PC-9 (cell line): ENCODE measurements around the gene NOC2L. TPM values are rescaled to one million over a fixed set of nuclear protein-coding genes. Genes with fewer than 3 reads are reported as not detected.

Source experiments
- BruUV-seq: library from RNA; stranded (reverse); fragments of 400-500 nt; replicated peaks from 2 replicates; lab custom pipeline; 2021; lab: Mats Ljungman, UMichigan
- CTCF ChIA-PET: fragments of 300-600 bp; sonication (Branson Sonifier 250); formaldehyde crosslinking; loops from one replicate; lab custom pipeline; 2022; ENCODE audit warnings: antibody characterized with exemption; lab: Charles Lee
- POLR2A ChIA-PET: fragments of 300-600 bp; sonication (Branson Sonifier 250); formaldehyde crosslinking; loops from one replicate; lab custom pipeline; 2022; ENCODE audit warnings: antibody characterized with exemption; ENCODE audit not compliant: unreplicated experiment; lab: Charles Lee
- DNase-seq, 2 experiments: peaks; one replicate each; pipeline versions ENCODE4 v3.0.0 to v3.0.0-alpha.2; 2015 to 2022; ENCODE audit warnings: mixed read lengths in 1 of 2
- H2AFZ ChIP-seq: fragments of 200-600 bp; sonication (generic); 2 replicates; pipeline ENCODE4 v1.8.1; 2017; ENCODE audit warnings: antibody characterized with exemption
- H3F3A ChIP-seq: fragments of 200-600 bp; sonication (generic); 2 replicates; pipeline ENCODE4 v1.8.1; 2017; ENCODE audit warnings: antibody characterized with exemption, mild to moderate bottlenecking, low read depth; ENCODE audit not compliant: insufficient read depth
- H3K27ac ChIP-seq: fragments of 200-600 bp; sonication (generic); 2 replicates; pipeline ENCODE4 v1.6.1; 2016; ENCODE audit warnings: mixed run types
- H3K27me3 ChIP-seq: fragments of 200-600 bp; sonication (generic); 2 replicates; pipeline ENCODE4 v1.6.1; 2016; ENCODE audit warnings: low read depth, mixed run types; ENCODE audit not compliant: insufficient read depth
- H3K36me3 ChIP-seq: fragments of 200-600 bp; sonication (generic); 2 replicates; pipeline ENCODE4 v1.6.1; 2016; ENCODE audit warnings: low read depth, mixed run types
- H3K4me1 ChIP-seq: fragments of 200-600 bp; sonication (generic); replicated peaks from 2 replicates; pipeline ENCODE4 v1.6.1; 2016; ENCODE audit warnings: mixed run types; ENCODE audit not compliant: insufficient read depth
- H3K4me2 ChIP-seq: fragments of 200-600 bp; sonication (generic); 2 replicates; pipeline ENCODE4 v1.6.1; 2017; ENCODE audit warnings: mixed run types
- H3K4me3 ChIP-seq: fragments of 200-600 bp; sonication (generic); 2 replicates; pipeline ENCODE4 v1.6.1; 2016; ENCODE audit warnings: mixed run types
- H3K79me2 ChIP-seq: fragments of 200-600 bp; sonication (generic); 2 replicates; pipeline ENCODE4 v1.6.1; 2017; ENCODE audit warnings: low read depth, mixed run types
- H3K9me2 ChIP-seq: fragments of 200-600 bp; sonication (generic); 2 replicates; pipeline ENCODE4 v1.8.1; 2017; ENCODE audit warnings: mild to moderate bottlenecking; ENCODE audit not compliant: insufficient read depth
- H3K9me3 ChIP-seq: fragments of 200-600 bp; sonication (generic); 2 replicates; pipeline ENCODE4 v1.8.1; 2016; ENCODE audit warnings: low read depth; ENCODE audit not compliant: insufficient read depth
- H4K20me1 ChIP-seq: fragments of 200-600 bp; sonication (generic); 2 replicates; pipeline ENCODE4 v1.8.1; 2017; ENCODE audit not compliant: insufficient read depth
- EZH2 ChIP-seq: fragments of 200-600 bp; sonication (generic); IDR thresholded peaks from 2 replicates; pipeline ENCODE4 v1.8.0; 2017; ENCODE audit warnings: antibody characterized with exemption, low read depth
- intact Hi-C: fragments of 100-400 bp; cut with micrococcal nuclease; formaldehyde crosslinking; loops from one replicate; pipeline ENCODE4 v1.10.0; 2022; ENCODE audit not compliant: unreplicated experiment
- total RNA-seq: library from RNA; stranded (reverse); gene quantifications from 2 replicates; pipeline ENCODE4 v1.2.3, GENCODE V29; 2021
- TF ChIP-seq, protein P1 (sequence below): fragments of 200-600 bp; sonication (generic); conservative IDR thresholded peaks from 2 replicates; pipeline ENCODE4 v1.6.1; 2017; ENCODE audit warnings: mixed run types, antibody characterized with exemption, mild to moderate bottlenecking, moderate library complexity

The NOC2L gene
- total RNA-seq, 1 experiment from 2014 or later: 86.4 TPM

- TF ChIP-seq, protein P1, sequence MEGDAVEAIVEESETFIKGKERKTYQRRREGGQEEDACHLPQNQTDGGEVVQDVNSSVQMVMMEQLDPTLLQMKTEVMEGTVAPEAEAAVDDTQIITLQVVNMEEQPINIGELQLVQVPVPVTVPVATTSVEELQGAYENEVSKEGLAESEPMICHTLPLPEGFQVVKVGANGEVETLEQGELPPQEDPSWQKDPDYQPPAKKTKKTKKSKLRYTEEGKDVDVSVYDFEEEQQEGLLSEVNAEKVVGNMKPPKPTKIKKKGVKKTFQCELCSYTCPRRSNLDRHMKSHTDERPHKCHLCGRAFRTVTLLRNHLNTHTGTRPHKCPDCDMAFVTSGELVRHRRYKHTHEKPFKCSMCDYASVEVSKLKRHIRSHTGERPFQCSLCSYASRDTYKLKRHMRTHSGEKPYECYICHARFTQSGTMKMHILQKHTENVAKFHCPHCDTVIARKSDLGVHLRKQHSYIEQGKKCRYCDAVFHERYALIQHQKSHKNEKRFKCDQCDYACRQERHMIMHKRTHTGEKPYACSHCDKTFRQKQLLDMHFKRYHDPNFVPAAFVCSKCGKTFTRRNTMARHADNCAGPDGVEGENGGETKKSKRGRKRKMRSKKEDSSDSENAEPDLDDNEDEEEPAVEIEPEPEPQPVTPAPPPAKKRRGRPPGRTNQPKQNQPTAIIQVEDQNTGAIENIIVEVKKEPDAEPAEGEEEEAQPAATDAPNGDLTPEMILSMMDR: no peak
- no peak for TF ChIP-seq EZH2
- no TSS peak for BruUV-seq
- Histone ChIP-seq H2AFZ (no peak overlapping the region), H3K27me3 (no peaks in the 10 kb centered on the region), H3K4me3 (peak overlapping the region; percentile 23; the same call in 1 of the 2 replicates), H3K9me2 (no peaks in the 10 kb centered on the region), H3K4me1 (peaks cover 15% of the 10 kb centered on the region), H3K4me2 (peak overlapping the region; percentile 66), H3F3A (peaks cover 26% of the 10 kb centered on the region; the same call in 1 of the 2 replicates), H4K20me1 (peaks cover 6% of the 10 kb centered on the region; the same call in 1 of the 2 replicates), H3K27ac (peak overlapping the region; percentile 48), H3K36me3 (no peaks in the 10 kb centered on the region), H3K9me3 (no peaks in the 10 kb centered on the region), H3K79me2 (peaks cover 20% of the 10 kb centered on the region)
- no peak for DNase-seq
- ChIA-PET POLR2A (interaction anchor here (0.6 kb wide), 1 partner anchor 58 kb away, joined by 12 read pairs; no protein-coding TSS in a partner anchor), CTCF (no interaction called here)
- intact Hi-C loops: loop anchor here (10.0 kb wide), 1 partner anchor 299 kb away; the partner anchor contains the start of genes ACAP3 and PUSL1
Observed at GRCh38 chr1:1005774-1006304, 46.8 kb upstream of the NOC2L start.

- Histone ChIP-seq H2AFZ (no peak overlapping the region), H4K20me1 (peaks cover 6% of the 10 kb centered on the region; the same call in 1 of the 2 replicates), H3K4me1 (peaks cover 15% of the 10 kb centered on the region), H3K9me2 (no peaks in the 10 kb centered on the region), H3K9me3 (no peaks in the 10 kb centered on the region), H3K4me2 (peak overlapping the region; percentile 66; the same call in 1 of the 2 replicates), H3K27me3 (no peaks in the 10 kb centered on the region), H3K27ac (no peak overlapping the region), H3K4me3 (no peak overlapping the region), H3K79me2 (peaks cover 21% of the 10 kb centered on the region), H3K36me3 (no peaks in the 10 kb centered on the region), H3F3A (peaks cover 30% of the 10 kb centered on the region; the same call in 1 of the 2 replicates)
- TF ChIP-seq, protein P1: no peak
- no peak for TF ChIP-seq EZH2
- ChIA-PET CTCF (no interaction called here), POLR2A (interaction anchor here (0.6 kb wide), 3 partner anchors 14 to 225 kb away, joined by 3 to 5 read pairs (median 4); no protein-coding TSS in a partner anchor)
- peak in 1 of 2 experiments; percentile 84 for DNase-seq
- intact Hi-C loops: loop anchor here (5.0 to 10.0 kb wide), 2 partner anchors 67 to 300 kb away; partner anchors contain the start of genes ACAP3, PUSL1 and RNF223
- BruUV-seq: no TSS peak
Observed at GRCh38 chr1:1004780-1005697, 46.0 kb upstream of the NOC2L start.

- no peak for TF ChIP-seq EZH2
- TF ChIP-seq, protein P1: no peak
- POLR2A ChIA-PET: no interaction called here
- Histone ChIP-seq H3K9me2 (no peaks in the 10 kb centered on the region), H3K4me1 (peaks cover 15% of the 10 kb centered on the region), H3K36me3 (no peaks in the 10 kb centered on the region), H3K27ac (no peak overlapping the region), H3K9me3 (no peaks in the 10 kb centered on the region), H3K4me3 (no peak overlapping the region), H3F3A (peaks cover 30% of the 10 kb centered on the region; the same call in 1 of the 2 replicates), H3K79me2 (peaks cover 24% of the 10 kb centered on the region), H3K4me2 (no peak overlapping the region), H4K20me1 (peaks cover 6% of the 10 kb centered on the region; the same call in 1 of the 2 replicates), H2AFZ (no peak overlapping the region), H3K27me3 (no peaks in the 10 kb centered on the region)
- intact Hi-C loops: loop anchor here (5.0 to 10.0 kb wide), 2 partner anchors 68 to 300 kb away; partner anchors contain the start of genes ACAP3, PUSL1 and RNF223
- CTCF ChIA-PET: interaction anchor here (0.6 kb wide), 1 partner anchor 100 kb away, joined by 3 read pairs; no protein-coding TSS in a partner anchor
- no TSS peak for BruUV-seq
- DNase-seq: no peak
Observed at GRCh38 chr1:1004420-1004779, 45.3 kb upstream of the NOC2L start.
